ENCODE data around the gene HEATR3. TPM values are rescaled to one million over a fixed set of nuclear protein-coding genes. Genes with fewer than 3 reads are reported as not detected.

The HEATR3 gene
- total and polyA plus RNA-seq, 5 donors from 2014 or later: 4.5 to 28.7 (median 5.9) TPM

- Histone ChIP-seq H3K4me1 (ENCODE audit: control insufficient read depth, insufficient read depth, low read length, poor library complexity, severe bottlenecking) (peaks cover 20% of the 10 kb centered on the region), H3K4me3 (ENCODE audit: low read depth, low read length) (peak overlapping the region; percentile 92), H3K27ac (ENCODE audit: insufficient read depth, low read length, poor library complexity, severe bottlenecking) (peak overlapping the region; percentile 77), H3K27me3 (ENCODE audit: control insufficient read depth, insufficient read depth, low read length) (peaks cover 10% of the 10 kb centered on the region), H3K36me3 (ENCODE audit: control insufficient read depth, insufficient read depth, low read length) (peaks cover 11% of the 10 kb centered on the region), H3K9me3 (ENCODE audit: control insufficient read depth in 2 of 2, low read length in 2 of 2) (no peaks in the 10 kb centered on the region)
- peaks cover 4% of the 10 kb centered on the region for H3K27me3 Mint-ChIP-seq
- H3K27ac Mint-ChIP-seq: peak overlapping the region; percentile 81 to 93 (median 90)
- peak overlapping the region; percentile 92 to 98 (median 98) for H3K4me3 Mint-ChIP-seq
- no peaks in the 10 kb centered on the region for H3K36me3 Mint-ChIP-seq
- peaks cover 7 to 54% (median 24%) of the 10 kb centered on the region in 4 donors for H3K4me1 Mint-ChIP-seq
- peak in 2 of 3 donors; percentile 13 to 46 for DNase-seq
- ATAC-seq (ENCODE audit: low read depth in 2 of 2): no peak
- no peaks in the 10 kb centered on the region for H3K9me3 Mint-ChIP-seq
Observed at GRCh38 chr16:50025537-50025931, 40.2 kb upstream of the HEATR3 start.

GRCh38 chr16:50027829-50028228, 37.9 kb upstream of the HEATR3 start:
- Histone ChIP-seq H3K9me3 (ENCODE audit: control insufficient read depth in 2 of 2, low read length in 2 of 2) (no peaks in the 10 kb centered on the region), H3K27me3 (ENCODE audit: control insufficient read depth, insufficient read depth, low read length) (no peaks in the 10 kb centered on the region), H3K36me3 (ENCODE audit: control insufficient read depth, insufficient read depth, low read length) (peaks cover 20% of the 10 kb centered on the region), H3K27ac (ENCODE audit: insufficient read depth, low read length, poor library complexity, severe bottlenecking) (no peak overlapping the region), H3K4me1 (ENCODE audit: control insufficient read depth, insufficient read depth, low read length, poor library complexity, severe bottlenecking) (peaks cover 20% of the 10 kb centered on the region), H3K4me3 (ENCODE audit: low read depth, low read length) (no peak overlapping the region)
- Mint-ChIP-seq H3K36me3 (peaks cover 7% of the 10 kb centered on the region), H3K27me3 (peaks cover 4% of the 10 kb centered on the region), H3K27ac (no peak overlapping the region), H3K9me3 (no peaks in the 10 kb centered on the region), H3K4me1 (peaks cover 11 to 54% (median 28%) of the 10 kb centered on the region in 4 donors), H3K4me3 (peak overlapping the region in 2 of 4 donors; percentile 46 to 70)
- ATAC-seq (ENCODE audit: low read depth in 2 of 2) (no peak), DNase-seq (no peak)

- Histone ChIP-seq H3K4me3 (ENCODE audit: low read depth, low read length) (no peak overlapping the region), H3K9me3 (ENCODE audit: control insufficient read depth in 2 of 2, low read length in 2 of 2) (no peaks in the 10 kb centered on the region), H3K27me3 (ENCODE audit: control insufficient read depth, insufficient read depth, low read length) (no peaks in the 10 kb centered on the region), H3K4me1 (ENCODE audit: control insufficient read depth, insufficient read depth, low read length, poor library complexity, severe bottlenecking) (no peaks in the 10 kb centered on the region), H3K27ac (ENCODE audit: insufficient read depth, low read length, poor library complexity, severe bottlenecking) (no peak overlapping the region), H3K36me3 (ENCODE audit: control insufficient read depth, insufficient read depth, low read length) (peaks cover 46% of the 10 kb centered on the region)
- peaks cover 8 to 14% (median 10%) of the 10 kb centered on the region in 4 donors for H3K4me1 Mint-ChIP-seq
- no peaks in the 10 kb centered on the region for H3K9me3 Mint-ChIP-seq
- peak overlapping the region in 1 of 3 donors; percentile 48 for H3K27ac Mint-ChIP-seq
- ATAC-seq (ENCODE audit: low read depth in 2 of 2): no peak
- DNase-seq: peak in 1 of 3 donors; percentile 23
- no peak overlapping the region for H3K4me3 Mint-ChIP-seq
- peaks cover 20% of the 10 kb centered on the region for H3K36me3 Mint-ChIP-seq
- no peaks in the 10 kb centered on the region for H3K27me3 Mint-ChIP-seq
Observed at GRCh38 chr16:50035468-50035992, 30.2 kb upstream of the HEATR3 start.

- Mint-ChIP-seq H3K27ac (peak overlapping the region in 1 of 3 donors; percentile 52), H3K4me1 (peaks cover 7 to 14% (median 9%) of the 10 kb centered on the region in 4 donors), H3K27me3 (no peaks in the 10 kb centered on the region), H3K9me3 (no peaks in the 10 kb centered on the region), H3K4me3 (no peak overlapping the region), H3K36me3 (peaks cover 20% of the 10 kb centered on the region)
- Histone ChIP-seq H3K9me3 (ENCODE audit: control insufficient read depth in 2 of 2, low read length in 2 of 2) (no peaks in the 10 kb centered on the region), H3K27me3 (ENCODE audit: control insufficient read depth, insufficient read depth, low read length) (no peaks in the 10 kb centered on the region), H3K4me3 (ENCODE audit: low read depth, low read length) (no peak overlapping the region), H3K4me1 (ENCODE audit: control insufficient read depth, insufficient read depth, low read length, poor library complexity, severe bottlenecking) (no peaks in the 10 kb centered on the region), H3K36me3 (ENCODE audit: control insufficient read depth, insufficient read depth, low read length) (peaks cover 43% of the 10 kb centered on the region), H3K27ac (ENCODE audit: insufficient read depth, low read length, poor library complexity, severe bottlenecking) (no peak overlapping the region)
- ATAC-seq (ENCODE audit: low read depth in 2 of 2) (no peak), DNase-seq (no peak)
Observed at GRCh38 chr16:50036426-50036825, 29.3 kb upstream of the HEATR3 start.

GRCh38 chr16:50037662-50038220, 28.0 kb upstream of the HEATR3 start:
- ATAC-seq (ENCODE audit: low read depth in 2 of 2) (no peak), DNase-seq (no peak)
- peaks cover 13% of the 10 kb centered on the region for H3K36me3 Mint-ChIP-seq
- H3K27me3 Mint-ChIP-seq: no peaks in the 10 kb centered on the region
- H3K27ac Mint-ChIP-seq: no peak overlapping the region
- Histone ChIP-seq H3K27me3 (ENCODE audit: control insufficient read depth, insufficient read depth, low read length) (peaks cover 1% of the 10 kb centered on the region), H3K9me3 (ENCODE audit: control insufficient read depth in 2 of 2, low read length in 2 of 2) (no peaks in the 10 kb centered on the region), H3K4me1 (ENCODE audit: control insufficient read depth, insufficient read depth, low read length, poor library complexity, severe bottlenecking) (no peaks in the 10 kb centered on the region), H3K4me3 (ENCODE audit: low read depth, low read length) (no peak overlapping the region), H3K36me3 (ENCODE audit: control insufficient read depth, insufficient read depth, low read length) (peaks cover 37% of the 10 kb centered on the region), H3K27ac (ENCODE audit: insufficient read depth, low read length, poor library complexity, severe bottlenecking) (no peak overlapping the region)
- no peak overlapping the region for H3K4me3 Mint-ChIP-seq
- peaks cover 4 to 10% (median 6%) of the 10 kb centered on the region in 4 donors for H3K4me1 Mint-ChIP-seq
- no peaks in the 10 kb centered on the region for H3K9me3 Mint-ChIP-seq

- H3K4me3 ChIP-seq (ENCODE audit: low read depth, low read length): no peak overlapping the region
- H3K36me3 ChIP-seq (ENCODE audit: control insufficient read depth, insufficient read depth, low read length): peaks cover 35% of the 10 kb centered on the region
- no peak overlapping the region for H3K4me3 Mint-ChIP-seq
- H3K27ac Mint-ChIP-seq: peak overlapping the region in 1 of 3 donors; percentile 18
- H3K27me3 Mint-ChIP-seq: peaks cover 4% of the 10 kb centered on the region
- ATAC-seq (ENCODE audit: low read depth in 2 of 2) (no peak), DNase-seq (peak in 1 of 3 donors; percentile 27)
- H3K27me3 ChIP-seq (ENCODE audit: control insufficient read depth, insufficient read depth, low read length): peaks cover 3% of the 10 kb centered on the region
- peaks cover 4 to 10% (median 6%) of the 10 kb centered on the region in 4 donors for H3K4me1 Mint-ChIP-seq
- no peaks in the 10 kb centered on the region for H3K9me3 Mint-ChIP-seq
- peaks cover 13% of the 10 kb centered on the region for H3K36me3 Mint-ChIP-seq
- H3K27ac ChIP-seq (ENCODE audit: insufficient read depth, low read length, poor library complexity, severe bottlenecking): no peak overlapping the region
- H3K4me1 ChIP-seq (ENCODE audit: control insufficient read depth, insufficient read depth, low read length, poor library complexity, severe bottlenecking): no peaks in the 10 kb centered on the region
- H3K9me3 ChIP-seq (ENCODE audit: control insufficient read depth in 2 of 2, low read length in 2 of 2): no peaks in the 10 kb centered on the region
Observed at GRCh38 chr16:50038286-50038685, 27.5 kb upstream of the HEATR3 start.

GRCh38 chr16:50038756-50039529, 26.8 kb upstream of the HEATR3 start:
- H3K27ac ChIP-seq (ENCODE audit: insufficient read depth, low read length, poor library complexity, severe bottlenecking): no peak overlapping the region
- H3K36me3 Mint-ChIP-seq: peaks cover 12% of the 10 kb centered on the region
- peaks cover 32% of the 10 kb centered on the region for H3K36me3 ChIP-seq (ENCODE audit: control insufficient read depth, insufficient read depth, low read length)
- H3K27ac Mint-ChIP-seq: peak overlapping the region in 1 of 3 donors; percentile 23
- no peak for ATAC-seq (ENCODE audit: low read depth in 2 of 2)
- no peak for DNase-seq
- no peaks in the 10 kb centered on the region for H3K9me3 ChIP-seq (ENCODE audit: control insufficient read depth in 2 of 2, low read length in 2 of 2)
- H3K9me3 Mint-ChIP-seq: no peaks in the 10 kb centered on the region
- no peaks in the 10 kb centered on the region for H3K4me1 ChIP-seq (ENCODE audit: control insufficient read depth, insufficient read depth, low read length, poor library complexity, severe bottlenecking)
- H3K27me3 Mint-ChIP-seq: peaks cover 7% of the 10 kb centered on the region
- no peak overlapping the region for H3K4me3 Mint-ChIP-seq
- H3K4me3 ChIP-seq (ENCODE audit: low read depth, low read length): no peak overlapping the region
- H3K27me3 ChIP-seq (ENCODE audit: control insufficient read depth, insufficient read depth, low read length): peaks cover 3% of the 10 kb centered on the region
- peaks cover 4 to 10% (median 6%) of the 10 kb centered on the region in 4 donors for H3K4me1 Mint-ChIP-seq

Measured in CD4-positive, CD25-positive, alpha-beta regulatory T cell (primary cell).